Uterus (tissue), 4 donors: ENCODE data around the gene INPP1. TPM values are rescaled to one million over a fixed set of nuclear protein-coding genes. Genes with fewer than 3 reads are reported as not detected.

Source experiments
- DNase-seq, 2 donors: peaks; one replicate each; pipeline ENCODE4 v3.0.0-alpha.2; 2019 to 2020
- H3K27ac ChIP-seq, 2 donors: fragments of 200-600 bp; sonication (generic); 1 replicate in 1 of 2; 2 replicates in 1 of 2; pipeline ENCODE4 v1.5.1; 2016 to 2018
- H3K27me3 ChIP-seq, 2 donors: fragments of 200-600 bp; sonication (generic); one replicate each; pipeline ENCODE4 v1.5.1; 2018 to 2019; ENCODE audit warnings: control low read depth in 1 of 2
- H3K36me3 ChIP-seq, 2 donors: fragments of 200-600 bp; sonication (generic); one replicate each; pipeline ENCODE4 v1.5.1; 2019; ENCODE audit warnings: control low read depth in 1 of 2
- H3K4me1 ChIP-seq, 2 donors: fragments of 200-600 bp; sonication (generic); one replicate each; pipeline ENCODE4 v1.5.1; 2018 to 2019; ENCODE audit warnings: control low read depth in 1 of 2
- H3K4me3 ChIP-seq, 2 donors: fragments of 200-600 bp; sonication (generic); 1 replicate in 1 of 2; 2 replicates in 1 of 2; pipeline ENCODE4 v1.5.1; 2018 to 2019; ENCODE audit warnings: mild to moderate bottlenecking in 1 of 2
- H3K9me3 ChIP-seq, 2 donors: fragments of 200-600 bp; sonication (generic); one replicate each; pipeline ENCODE4 v1.5.1; 2019; ENCODE audit warnings: control low read depth in 1 of 2
- CTCF ChIP-seq, 4 experiments: fragments of 200-600 bp in 2 of 4; fragments of 450-650 bp in 2 of 4; sonication (generic) in 2 of 4; IDR thresholded peaks; one replicate each; pipeline ENCODE4 v1.5.1; 2016 to 2019; ENCODE audit warnings: antibody characterized with exemption in 4 of 4, mild to moderate bottlenecking in 2 of 4, moderate library complexity in 1 of 4
- POLR2A ChIP-seq, 2 donors: fragments of 450-650 bp; IDR thresholded peaks; one replicate each; pipeline ENCODE4 v1.6.1; 2016; ENCODE audit warnings: antibody characterized with exemption in 2 of 2, mild to moderate bottlenecking in 1 of 2, moderate library complexity in 1 of 2
- intact Hi-C: fragments of 100-400 bp; cut with DNase I; formaldehyde crosslinking; loops from one replicate; pipeline ENCODE4 v1.15.1; 2023; ENCODE audit warnings: low total_unique reads
- total RNA-seq, 4 donors: library from RNA; depleted of rRNA in 3 of 4; stranded (reverse); fragments of >200 nt in 3 of 4; gene quantifications; one replicate each; pipeline versions ENCODE4 v1.1.0 to v1.2.4, GENCODE V29; 2014 to 2023
- donor health status: DM: yes; HTN: yes; CAD: no.

INPP1 gene
- total RNA-seq, 4 donors from 2014 or later = 2.1 to 40.2 (median 23.5) TPM

- TF ChIP-seq CTCF (IDR thresholded peaks at IDR 0.05) (no peak), POLR2A (IDR thresholded peaks at IDR 0.05) (no peak)
- no peaks in the 10 kb centered on the region for H3K27me3 ChIP-seq
- intact Hi-C loops = no loop called here
These were observed 20.0 kb upstream of the INPP1 start for GRCh38 chr2:190323406-190323805.

GRCh38 chr2:190325588-190325987 is 17.8 kb upstream of the INPP1 start:
- no peak for DNase-seq
- H3K4me1 ChIP-seq = no peaks in the 10 kb centered on the region
- intact Hi-C loops = no loop called here
- no peak overlapping the region for H3K4me3 ChIP-seq
- TF ChIP-seq CTCF (IDR thresholded peaks at IDR 0.05) (no peak), POLR2A (IDR thresholded peaks at IDR 0.05) (no peak)
- no peaks in the 10 kb centered on the region for H3K9me3 ChIP-seq
- no peaks in the 10 kb centered on the region for H3K27me3 ChIP-seq
- H3K36me3 ChIP-seq = no peaks in the 10 kb centered on the region
- no peak overlapping the region for H3K27ac ChIP-seq

More at GRCh38 chr2:190323406-190323805, 20.0 kb upstream of the INPP1 start:
- Histone ChIP-seq H3K27ac (no peak overlapping the region), H3K4me3 (no peak overlapping the region), H3K4me1 (no peaks in the 10 kb centered on the region), H3K36me3 (no peaks in the 10 kb centered on the region), H3K9me3 (no peaks in the 10 kb centered on the region)
- DNase-seq = no peak

GRCh38 chr2:190327867-190328572 is 15.4 kb upstream of the INPP1 start:
- Histone ChIP-seq H3K4me3 (no peak overlapping the region), H3K36me3 (no peaks in the 10 kb centered on the region), H3K4me1 (no peaks in the 10 kb centered on the region), H3K27ac (no peak overlapping the region), H3K9me3 (no peaks in the 10 kb centered on the region), H3K27me3 (no peaks in the 10 kb centered on the region)
- DNase-seq = no peak
- intact Hi-C loops = no loop called here
- no peak for TF ChIP-seq CTCF (IDR thresholded peaks at IDR 0.05)
- TF ChIP-seq POLR2A (IDR thresholded peaks at IDR 0.05) = no peak

DNA sequence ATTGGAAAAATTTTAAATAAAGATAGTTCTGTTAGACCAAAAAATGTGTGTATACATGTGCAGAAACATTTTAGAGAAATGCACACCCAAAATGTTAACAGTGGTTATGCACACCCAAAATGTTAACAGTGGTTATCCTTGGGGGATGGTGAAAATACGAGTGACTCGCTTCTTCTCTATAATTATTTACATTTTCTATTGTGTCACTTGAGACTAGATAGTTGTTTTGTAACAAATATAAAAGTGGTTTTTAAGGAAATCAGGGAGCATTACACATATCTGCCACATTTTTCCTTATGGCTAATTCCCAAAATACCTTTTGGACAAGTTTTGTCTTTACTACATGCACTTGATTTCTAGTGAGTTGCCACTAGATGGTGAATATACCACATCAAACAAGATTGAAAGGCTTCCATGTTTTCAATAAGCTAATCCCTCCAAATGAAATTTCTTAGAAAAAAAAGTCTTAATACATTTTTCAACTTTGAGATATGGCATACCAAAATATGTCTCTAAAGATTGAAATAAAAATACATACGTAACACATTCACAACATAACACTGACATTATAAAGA is 14.7 kb upstream of the INPP1 start:
- intact Hi-C loops = no loop called here
- DNase-seq = no peak
- Histone ChIP-seq H3K9me3 (no peaks in the 10 kb centered on the region), H3K27ac (no peak overlapping the region), H3K4me3 (no peak overlapping the region), H3K4me1 (no peaks in the 10 kb centered on the region), H3K27me3 (no peaks in the 10 kb centered on the region), H3K36me3 (no peaks in the 10 kb centered on the region)
- TF ChIP-seq POLR2A (IDR thresholded peaks at IDR 0.05) = no peak
- no peak for TF ChIP-seq CTCF (IDR thresholded peaks at IDR 0.05)

- intact Hi-C loops = no loop called here
- Histone ChIP-seq H3K36me3 (no peaks in the 10 kb centered on the region), H3K4me1 (no peaks in the 10 kb centered on the region), H3K27me3 (no peaks in the 10 kb centered on the region), H3K4me3 (no peak overlapping the region), H3K27ac (no peak overlapping the region), H3K9me3 (no peaks in the 10 kb centered on the region)
- TF ChIP-seq CTCF (IDR thresholded peaks at IDR 0.05) = no peak
- no peak for DNase-seq
These were observed 10.0 kb upstream of the INPP1 start for GRCh38 chr2:190333395-190333794.
